GM12875 (cell line): Measurements from ENCODE around the gene NECTIN1.
A peak's percentile ranks its signal among the peaks of the same experiment; 100 is the strongest.

Experiments used
- H3K4me3 ChIP-seq: one replicate; pipeline ENCODE4 v1.5.1; 2011; ENCODE audit warnings: low read depth, low read length, control low read depth
- CTCF ChIP-seq: IDR thresholded peaks from 2 replicates; pipeline ENCODE4 v1.5.1; 2011; ENCODE audit warnings: low read depth, mild to moderate bottlenecking, control low read depth, inconsistent platforms, low read length, moderate library complexity, borderline replicate concordance; ENCODE audit not compliant: insufficient read depth

The NECTIN1 gene

DNA sequence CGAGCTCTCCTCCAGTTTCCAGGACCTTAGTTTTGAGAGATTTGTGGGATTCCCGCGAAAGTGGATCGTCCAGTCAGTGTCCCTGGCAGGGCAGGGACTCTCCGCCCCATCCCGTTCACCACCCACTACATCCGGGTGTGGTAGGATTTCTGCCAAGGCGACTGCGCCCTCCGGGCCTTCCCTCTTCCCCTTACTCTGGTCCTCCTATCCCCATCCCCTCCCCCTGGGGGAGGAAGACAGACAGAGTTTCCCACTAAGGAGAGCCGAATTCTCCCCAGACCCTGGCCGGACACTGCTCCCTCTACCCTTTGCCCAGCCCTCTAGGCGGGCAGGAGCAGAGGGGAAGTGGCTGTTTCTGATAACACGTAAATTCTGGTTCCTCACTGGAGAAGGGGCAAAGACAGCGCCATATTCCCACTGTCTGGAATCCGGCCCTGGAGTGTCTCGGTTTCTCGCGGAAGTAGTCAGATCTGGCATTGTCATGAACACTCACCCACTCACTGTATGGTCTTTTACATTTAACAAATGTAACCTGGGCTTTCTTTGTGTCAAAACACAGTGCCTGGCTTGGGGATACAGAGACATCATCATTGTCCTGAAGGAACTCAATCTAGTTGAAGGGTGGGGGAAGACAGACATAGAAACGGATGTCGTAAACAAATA lies 1.1 kb upstream of the NECTIN1 start:
- TF ChIP-seq CTCF, result no peak
- peak overlapping the region; percentile 73 for H3K4me3 ChIP-seq

- TF ChIP-seq CTCF, result no peak
- H3K4me3 ChIP-seq, result peak overlapping the region; percentile 73
Observed at GRCh38 chr11:119729581-119729927, 554 bp upstream of the NECTIN1 start.

- peak overlapping the region; percentile 73 for H3K4me3 ChIP-seq
- TF ChIP-seq CTCF, result no peak
Observed at GRCh38 chr11:119728211-119728626, 781 bp downstream of the NECTIN1 start.

GRCh38 chr11:119727523-119728151 lies 1.4 kb downstream of the NECTIN1 start:
- peak; percentile 43 for TF ChIP-seq CTCF
- H3K4me3 ChIP-seq, result peak overlapping the region; percentile 73

GRCh38 chr11:119726585-119727522 lies 2.1 kb downstream of the NECTIN1 start:
- peak overlapping the region; percentile 73 for H3K4me3 ChIP-seq
- TF ChIP-seq CTCF, result no peak

DNA sequence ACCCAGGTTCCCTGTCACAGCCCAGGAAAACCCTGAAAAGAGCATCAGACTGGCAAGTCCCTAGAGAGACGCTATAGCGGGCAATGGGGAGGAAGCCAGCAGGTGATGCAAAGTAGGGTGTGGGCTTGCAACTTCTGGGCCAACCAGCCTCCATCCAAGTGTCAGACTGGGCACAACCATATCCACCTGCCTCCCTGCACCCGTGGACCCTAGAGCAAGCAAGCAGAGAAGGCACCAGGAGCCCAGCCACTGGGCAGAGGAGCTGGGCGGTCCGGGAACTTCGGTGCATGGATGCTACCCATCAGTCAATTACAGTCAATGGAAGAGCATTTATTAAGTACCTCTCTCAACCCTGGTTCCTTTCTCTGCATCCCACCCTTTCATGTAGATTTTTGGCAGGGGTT lies 2.8 kb downstream of the NECTIN1 start:
- TF ChIP-seq CTCF, result no peak
- H3K4me3 ChIP-seq, result no peak overlapping the region

DNA sequence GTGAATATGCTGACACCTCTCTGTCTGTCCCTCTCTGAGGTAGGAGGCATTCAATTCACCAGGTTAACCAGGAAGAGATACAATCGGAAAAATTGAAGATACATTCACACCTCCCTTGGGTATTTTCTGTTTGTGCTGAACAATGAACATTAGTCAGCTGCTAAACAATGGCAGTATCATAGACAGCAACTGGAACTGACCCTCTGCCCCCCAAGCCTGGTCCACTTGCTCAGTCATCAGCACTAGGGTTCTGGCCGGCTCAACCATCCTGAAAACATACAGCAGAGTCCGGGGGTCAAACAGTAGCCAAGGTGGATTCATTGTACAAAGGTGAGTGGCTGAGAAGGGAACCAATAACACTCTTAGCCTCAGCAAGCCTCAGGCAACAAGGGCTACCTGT lies 4.0 kb downstream of the NECTIN1 start:
- TF ChIP-seq CTCF, result no peak
- no peak overlapping the region for H3K4me3 ChIP-seq
